Caki2 (cell line): ENCODE measurements around the gene MSRB2. TPM values are rescaled to one million over a fixed set of nuclear protein-coding genes. Genes with fewer than 3 reads are reported as not detected.
"Not testable (repeated sequence)": the region's sequence is repeated elsewhere in the genome, so short reads cannot be mapped to it uniquely, and the experiment has no call there.

Experiments
- DNase-seq: peaks from one replicate; pipeline ENCODE4 v3.0.0-alpha.2; 2015; ENCODE audit warnings: low read depth
- in situ Hi-C: cut with HindIII; loops from 2 replicates; pipeline ENCODE4 v1.10.0; 2016; ENCODE audit warnings: low sequenced_read_pairs, low pct_unique_long_range_greater_than_20kb, mixed read lengths
- total RNA-seq: library from RNA; depleted of rRNA; stranded (reverse); fragments of >200 nt; shearing (Covaris generic); gene quantifications from 2 replicates; pipeline ENCODE4 v1.2.3, GENCODE V29; 2014; ENCODE audit warnings: low replicate concordance; rRNA removed

MSRB2 gene
- total RNA-seq: 35.4 and 42.6 TPM in 2 replicates

- in situ Hi-C loops: no loop called here
- peak; percentile 76 for DNase-seq
Observed at GRCh38 chr10:23095404-23095965, at the start of gene MSRB2. MSRB2 (plus strand) TSS chr10:23095579; CDS start chr10:23095609, 30 bp downstream.

- in situ Hi-C loops: no loop called here
Observed at GRCh38 chr10:23046027-23046426, 49.4 kb upstream of the MSRB2 start.

GRCh38 chr10:23047201-23048050 is 48.0 kb upstream of the MSRB2 start:
- DNase-seq: no peak
- in situ Hi-C loops: no loop called here

More at GRCh38 chr10:23046027-23046426, 49.4 kb upstream of the MSRB2 start:
- no peak for DNase-seq

GRCh38 chr10:23048191-23048590 is 47.2 kb upstream of the MSRB2 start:
- in situ Hi-C loops: no loop called here
- no peak for DNase-seq

GRCh38 chr10:23051278-23051677 is 44.1 kb upstream of the MSRB2 start:
- no peak for DNase-seq
- in situ Hi-C loops: no loop called here

- no peak for DNase-seq
- in situ Hi-C loops: no loop called here
Observed at GRCh38 chr10:23051855-23052331, 43.5 kb upstream of the MSRB2 start.

GRCh38 chr10:23053036-23053435 is 42.3 kb upstream of the MSRB2 start:
- in situ Hi-C loops: no loop called here
- peak; percentile 25 for DNase-seq

- in situ Hi-C loops: no loop called here
- no peak for DNase-seq
Observed at GRCh38 chr10:23055424-23056185, 39.8 kb upstream of the MSRB2 start.

- no peak for DNase-seq
- in situ Hi-C loops: no loop called here
Observed at GRCh38 chr10:23056186-23056579, 39.2 kb upstream of the MSRB2 start.

- no peak for DNase-seq
- in situ Hi-C loops: no loop called here
Observed at GRCh38 chr10:23058366-23058765, 37.0 kb upstream of the MSRB2 start.

- in situ Hi-C loops: no loop called here
- DNase-seq: no peak
Observed at GRCh38 chr10:23060918-23061317, 34.5 kb upstream of the MSRB2 start.

- no peak for DNase-seq
- in situ Hi-C loops: no loop called here
Observed at GRCh38 chr10:23063045-23063972, 32.1 kb upstream of the MSRB2 start.

GRCh38 chr10:23063973-23064812 is 31.2 kb upstream of the MSRB2 start:
- in situ Hi-C loops: no loop called here
- DNase-seq: no peak

GRCh38 chr10:23064813-23065114 is 30.6 kb upstream of the MSRB2 start:
- in situ Hi-C loops: not testable (repeated sequence)

GRCh38 chr10:23065181-23065948 is 30.0 kb upstream of the MSRB2 start:
- in situ Hi-C loops: no loop called here
- peak; percentile 37 for DNase-seq

More at GRCh38 chr10:23064813-23065114, 30.6 kb upstream of the MSRB2 start:
- not testable (repeated sequence) for DNase-seq

- in situ Hi-C loops: no loop called here
- no peak for DNase-seq
Observed at GRCh38 chr10:23067337-23067736, 28.0 kb upstream of the MSRB2 start.
